Measurements from ENCODE around the gene RAPGEF3.

GRCh38 chr12:47700263-47700662, 58.4 kb downstream of the RAPGEF3 start:
- TF ChIP-seq EZH2 (IDR thresholded peaks at IDR 0.05; ENCODE audit: borderline replicate concordance, low read length): no peak
- no peak for TF ChIP-seq CTCF (conservative IDR thresholded peaks at IDR 0.05 in 1 of 2, IDR thresholded peaks at IDR 0.05 in 1 of 2; ENCODE audit: extremely low read depth in 1 of 2, insufficient read depth in 1 of 2, low read depth in 1 of 2, low read length in 2 of 2)
